HEK293 (cell line): ENCODE results near the gene TRAPPC2.

ENCODE experiments used
- CTCF ChIA-PET: fragments of 350-600 bp; formaldehyde crosslinking; extraction: SDS; loops from one replicate; lab custom pipeline; 2021; ENCODE audit warnings: antibody characterized with exemption; lab: Yijun Ruan, JAX
- POLR2A ChIA-PET: fragments of 300-600 bp; formaldehyde crosslinking; extraction: SDS; loops from one replicate; lab custom pipeline; 2020; ENCODE audit warnings: antibody characterized with exemption, inconsistent platforms; lab: Yijun Ruan, JAX
- H3K27ac ChIP-seq: fragments of 200-500 bp; sonication (Bioruptor generic); 2 replicates; pipeline ENCODE4 v1.5.1; 2014; ENCODE audit warnings: low read depth, low read length, control low read depth, inconsistent platforms; ENCODE audit errors: extremely low read depth
- H3K36me3 ChIP-seq, 2 experiments: fragments of 200-500 bp in 1 of 2; sonication (Bioruptor generic) in 1 of 2; 1 replicate in 1 of 2; 2 replicates in 1 of 2; pipeline ENCODE4 v1.5.1; 2014 to 2017; ENCODE audit warnings: inconsistent platforms in 2 of 2, low read length in 2 of 2; ENCODE audit not compliant: control insufficient read depth in 2 of 2, insufficient read depth in 1 of 2
- H3K4me1 ChIP-seq: fragments of 200-500 bp; sonication (Bioruptor generic); 2 replicates; pipeline ENCODE4 v1.5.1; 2014; ENCODE audit warnings: mild to moderate bottlenecking, low read length, inconsistent platforms; ENCODE audit not compliant: control insufficient read depth, insufficient read depth
- H3K4me3 ChIP-seq: 2 replicates; pipeline ENCODE4 v1.5.1; 2011; ENCODE audit warnings: low read depth, mild to moderate bottlenecking, control low read depth, low read length, moderate library complexity
- H3K9me3 ChIP-seq: fragments of 200-500 bp; sonication (Bioruptor generic); 2 replicates; pipeline ENCODE4 v1.5.1; 2014; ENCODE audit warnings: low read depth, low read length, inconsistent platforms; ENCODE audit not compliant: control insufficient read depth, insufficient read depth
- EGR2 ChIP-seq: fragments of 450-650 bp; formaldehyde crosslinking; IDR thresholded peaks from 2 replicates; pipeline ENCODE4 v1.5.1; 2016; ENCODE audit warnings: low read depth, missing biosample characterization, missing genetic modification characterization
- FEZF1 ChIP-seq: fragments of 450-650 bp; formaldehyde crosslinking; IDR thresholded peaks from 2 replicates; pipeline ENCODE4 v1.5.1; 2016; ENCODE audit warnings: missing biosample characterization, missing genetic modification characterization
- GLI4 ChIP-seq: fragments of 450-650 bp; formaldehyde crosslinking; IDR thresholded peaks from 2 replicates; pipeline ENCODE4 v1.5.1; 2016; ENCODE audit warnings: missing biosample characterization, missing genetic modification characterization
- PRDM2 ChIP-seq: fragments of 450-650 bp; formaldehyde crosslinking; IDR thresholded peaks from 2 replicates; pipeline ENCODE4 v1.5.1; 2016; ENCODE audit warnings: missing biosample characterization, missing genetic modification characterization, borderline replicate concordance
- PRDM6 ChIP-seq: fragments of 450-650 bp; formaldehyde crosslinking; IDR thresholded peaks from 2 replicates; pipeline ENCODE4 v1.5.1; 2017; ENCODE audit warnings: missing biosample characterization, missing genetic modification characterization
- TRIM28 ChIP-seq: IDR thresholded peaks from 2 replicates; pipeline ENCODE4 v1.6.1; 2011; ENCODE audit warnings: low read length, control low read depth, borderline replicate concordance
- YY1 ChIP-seq: fragments of 450-650 bp; formaldehyde crosslinking; IDR thresholded peaks from 2 replicates; pipeline ENCODE4 v1.5.1; 2018; ENCODE audit warnings: missing biosample characterization, missing genetic modification characterization
- ZBTB17 ChIP-seq: fragments of 450-650 bp; formaldehyde crosslinking; IDR thresholded peaks from 2 replicates; pipeline ENCODE4 v1.5.1; 2016; ENCODE audit warnings: missing biosample characterization, missing genetic modification characterization
- ZBTB26 ChIP-seq: fragments of 450-650 bp; formaldehyde crosslinking; optimal IDR thresholded peaks from 2 replicates; pipeline ENCODE3; 2016; ENCODE audit warnings: missing biosample characterization, mild to moderate bottlenecking, missing genetic modification characterization
- ZFHX2 ChIP-seq: fragments of 450-650 bp; formaldehyde crosslinking; conservative IDR thresholded peaks from 2 replicates; pipeline ENCODE4 v1.5.1; 2016; ENCODE audit warnings: missing biosample characterization, missing genetic modification characterization
- ZNF175 ChIP-seq: fragments of 450-650 bp; formaldehyde crosslinking; IDR thresholded peaks from 2 replicates; pipeline ENCODE4 v1.5.1; 2016; ENCODE audit warnings: missing biosample characterization, missing genetic modification characterization
- ZNF24 ChIP-seq: fragments of 450-650 bp; formaldehyde crosslinking; IDR thresholded peaks from 2 replicates; pipeline ENCODE4 v1.5.1; 2016; ENCODE audit warnings: missing biosample characterization, missing genetic modification characterization
- ZNF248 ChIP-seq: fragments of 450-650 bp; formaldehyde crosslinking; IDR thresholded peaks from 2 replicates; pipeline ENCODE4 v1.5.1; 2017; ENCODE audit warnings: missing biosample characterization, missing genetic modification characterization
- ZNF354C ChIP-seq: fragments of 450-650 bp; formaldehyde crosslinking; IDR thresholded peaks from 2 replicates; pipeline ENCODE4 v1.5.1; 2016; ENCODE audit warnings: missing biosample characterization, missing genetic modification characterization, low read depth, borderline replicate concordance
- ZNF792 ChIP-seq: fragments of 450-650 bp; formaldehyde crosslinking; IDR thresholded peaks from 2 replicates; pipeline ENCODE4 v1.5.1; 2016; ENCODE audit warnings: missing biosample characterization, missing genetic modification characterization

TRAPPC2 gene

GRCh38 chrX:13742397-13743176 lies 8.2 kb upstream of the TRAPPC2 start:
- H3K4me3 ChIP-seq: no peak overlapping the region
- no peaks in the 10 kb centered on the region for H3K9me3 ChIP-seq
- ChIA-PET POLR2A (interaction anchor here (2.9 kb wide), 1 partner anchor 8 kb away, joined by 11 read pairs; the partner anchor contains the start of genes OFD1 and TRAPPC2), CTCF (interaction anchor here (0.5 to 0.7 kb wide), 3 partner anchors 51 to 796 kb away, joined by 3 to 4 read pairs (median 3); no protein-coding TSS in a partner anchor)
- no peak overlapping the region for H3K27ac ChIP-seq
- TF ChIP-seq PRDM6 (tag by site-specific recombination) (peak; percentile 20; the same call in 1 of the 2 replicates), YY1 (no peak)
- H3K36me3 ChIP-seq: peaks cover 54 to 63% of the 10 kb centered on the region in 2 experiments
- no peaks in the 10 kb centered on the region for H3K4me1 ChIP-seq

GRCh38 chrX:13741695-13742094 lies 7.3 kb upstream of the TRAPPC2 start:
- H3K9me3 ChIP-seq: no peaks in the 10 kb centered on the region
- ChIA-PET CTCF (interaction anchor here (0.7 to 8.5 kb wide), 3 partner anchors 8 to 291 kb away, joined by 4 to 92 read pairs (median 4); no protein-coding TSS in a partner anchor), POLR2A (interaction anchor here (0.8 kb wide), 1 partner anchor 9 kb away, joined by 3 read pairs; no protein-coding TSS in a partner anchor)
- TF ChIP-seq ZNF24 (no peak), ZNF175 (tag by site-specific recombination) (no peak), TRIM28 (no peak), ZNF354C (tag by site-specific recombination) (no peak)
- no peaks in the 10 kb centered on the region for H3K4me1 ChIP-seq
- no peak overlapping the region for H3K27ac ChIP-seq
- H3K4me3 ChIP-seq: no peak overlapping the region
- H3K36me3 ChIP-seq: peaks cover 62% of the 10 kb centered on the region in 2 experiments

- no peak for TF ChIP-seq ZNF792 (tag by site-specific recombination)
- Histone ChIP-seq H3K4me3 (peak overlapping the region; percentile 85), H3K36me3 (peaks cover 22 to 34% of the 10 kb centered on the region in 2 experiments), H3K9me3 (no peaks in the 10 kb centered on the region), H3K27ac (peak overlapping the region; percentile 96; the same call in 1 of the 2 replicates), H3K4me1 (peaks cover 5% of the 10 kb centered on the region; the same call in 1 of the 2 replicates)
- ChIA-PET CTCF (interaction anchor here (0.6 to 8.5 kb wide), 7 partner anchors 16 to 1509 kb away, joined by 3 to 92 read pairs (median 3); no protein-coding TSS in a partner anchor), POLR2A (interaction anchor here (1.6 to 3.4 kb wide), 9 partner anchors 8 to 80 kb away, joined by 9 to 46 read pairs (median 13); partner anchors contain the start of genes RAB9A and TCEANC)
Measured at GRCh38 chrX:13733506-13733905, 914 bp downstream of the TRAPPC2 start.

- Histone ChIP-seq H3K9me3 (no peaks in the 10 kb centered on the region), H3K4me1 (peaks cover 5% of the 10 kb centered on the region; the same call in 1 of the 2 replicates), H3K4me3 (no peak overlapping the region), H3K27ac (no peak overlapping the region), H3K36me3 (peaks cover 12 to 28% of the 10 kb centered on the region in 2 experiments)
- CTCF ChIA-PET: interaction anchor here (0.6 to 1.4 kb wide), 4 partner anchors 16 to 86 kb away, joined by 3 read pairs; no protein-coding TSS in a partner anchor
- TF ChIP-seq ZFHX2: peak; percentile 67
- no peak for TF ChIP-seq ZBTB26 (tag by site-specific recombination)
- TF ChIP-seq FEZF1: peak; percentile 53; the same call in 1 of the 2 replicates
- TF ChIP-seq EGR2 (tag by site-specific recombination): peak; percentile 48
- TF ChIP-seq PRDM2 (tag by site-specific recombination): no peak
- peak; percentile 93 for TF ChIP-seq ZBTB17 (tag by site-specific recombination)
- TF ChIP-seq GLI4: no peak
- no peak for TF ChIP-seq ZNF248
- POLR2A ChIA-PET: interaction anchor here (1.3 to 3.4 kb wide), 2 partner anchors 10 to 38 kb away, joined by 3 to 46 read pairs; no protein-coding TSS in a partner anchor
Measured at GRCh38 chrX:13732246-13733067, 2.0 kb downstream of the TRAPPC2 start.
